ENCODE results near the gene DLGAP1.

The DLGAP1 gene

GRCh38 chr18:3500016-3500415 lies 955.1 kb downstream of the DLGAP1 start:
- peaks cover 12% of the 10 kb centered on the region for H3K27me3 ChIP-seq (ENCODE audit: insufficient read depth, poor library complexity, severe bottlenecking)
- no peak for DNase-seq (ENCODE audit: low read depth in 1 of 2, low spot score in 1 of 2)
- no peak overlapping the region for H3K4me3 ChIP-seq (replicated peaks; ENCODE audit: insufficient read depth, low read length)
- TF ChIP-seq CTCF (IDR thresholded peaks at IDR 0.05; ENCODE audit: insufficient read depth, low read length), result no peak
- no peak for TF ChIP-seq POLR2AphosphoS5 (IDR thresholded peaks at IDR 0.05; ENCODE audit: low read depth)
- no peak for TF ChIP-seq SPI1 (IDR thresholded peaks at IDR 0.05; ENCODE audit: borderline replicate concordance, low read depth)
- TF ChIP-seq, protein P1, sequence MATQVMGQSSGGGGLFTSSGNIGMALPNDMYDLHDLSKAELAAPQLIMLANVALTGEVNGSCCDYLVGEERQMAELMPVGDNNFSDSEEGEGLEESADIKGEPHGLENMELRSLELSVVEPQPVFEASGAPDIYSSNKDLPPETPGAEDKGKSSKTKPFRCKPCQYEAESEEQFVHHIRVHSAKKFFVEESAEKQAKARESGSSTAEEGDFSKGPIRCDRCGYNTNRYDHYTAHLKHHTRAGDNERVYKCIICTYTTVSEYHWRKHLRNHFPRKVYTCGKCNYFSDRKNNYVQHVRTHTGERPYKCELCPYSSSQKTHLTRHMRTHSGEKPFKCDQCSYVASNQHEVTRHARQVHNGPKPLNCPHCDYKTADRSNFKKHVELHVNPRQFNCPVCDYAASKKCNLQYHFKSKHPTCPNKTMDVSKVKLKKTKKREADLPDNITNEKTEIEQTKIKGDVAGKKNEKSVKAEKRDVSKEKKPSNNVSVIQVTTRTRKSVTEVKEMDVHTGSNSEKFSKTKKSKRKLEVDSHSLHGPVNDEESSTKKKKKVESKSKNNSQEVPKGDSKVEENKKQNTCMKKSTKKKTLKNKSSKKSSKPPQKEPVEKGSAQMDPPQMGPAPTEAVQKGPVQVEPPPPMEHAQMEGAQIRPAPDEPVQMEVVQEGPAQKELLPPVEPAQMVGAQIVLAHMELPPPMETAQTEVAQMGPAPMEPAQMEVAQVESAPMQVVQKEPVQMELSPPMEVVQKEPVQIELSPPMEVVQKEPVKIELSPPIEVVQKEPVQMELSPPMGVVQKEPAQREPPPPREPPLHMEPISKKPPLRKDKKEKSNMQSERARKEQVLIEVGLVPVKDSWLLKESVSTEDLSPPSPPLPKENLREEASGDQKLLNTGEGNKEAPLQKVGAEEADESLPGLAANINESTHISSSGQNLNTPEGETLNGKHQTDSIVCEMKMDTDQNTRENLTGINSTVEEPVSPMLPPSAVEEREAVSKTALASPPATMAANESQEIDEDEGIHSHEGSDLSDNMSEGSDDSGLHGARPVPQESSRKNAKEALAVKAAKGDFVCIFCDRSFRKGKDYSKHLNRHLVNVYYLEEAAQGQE (IDR thresholded peaks at IDR 0.05; ENCODE audit: insufficient replicate concordance, low read depth), result no peak
- no peak for TF ChIP-seq GABPA (IDR thresholded peaks at IDR 0.05; ENCODE audit: low read depth)
- H3K27ac ChIP-seq (replicated peaks), result no peak overlapping the region

- Histone ChIP-seq H3K27me3 (ENCODE audit: insufficient read depth, poor library complexity, severe bottlenecking) (peaks cover 12% of the 10 kb centered on the region), H3K4me3 (replicated peaks; ENCODE audit: insufficient read depth, low read length) (no peak overlapping the region; the same call in 1 of the 2 replicates), H3K27ac (replicated peaks) (no peak overlapping the region)
- peak; percentile 26; the same call in 1 of the 2 replicates for TF ChIP-seq SPI1 (IDR thresholded peaks at IDR 0.05; ENCODE audit: borderline replicate concordance, low read depth)
- TF ChIP-seq, protein P1 (IDR thresholded peaks at IDR 0.05; ENCODE audit: insufficient replicate concordance, low read depth), result no peak
- no peak for TF ChIP-seq GABPA (IDR thresholded peaks at IDR 0.05; ENCODE audit: low read depth)
- no peak for TF ChIP-seq CTCF (IDR thresholded peaks at IDR 0.05; ENCODE audit: insufficient read depth, low read length)
- TF ChIP-seq POLR2AphosphoS5 (IDR thresholded peaks at IDR 0.05; ENCODE audit: low read depth), result no peak
- no peak for DNase-seq (ENCODE audit: low read depth in 1 of 2, low spot score in 1 of 2)
Measured at GRCh38 chr18:3499501-3499900, 955.6 kb downstream of the DLGAP1 start.

GRCh38 chr18:3498698-3499471 lies 956.2 kb downstream of the DLGAP1 start:
- TF ChIP-seq, protein P1 (IDR thresholded peaks at IDR 0.05; ENCODE audit: insufficient replicate concordance, low read depth), result no peak
- TF ChIP-seq POLR2AphosphoS5 (IDR thresholded peaks at IDR 0.05; ENCODE audit: low read depth) (no peak), CTCF (IDR thresholded peaks at IDR 0.05; ENCODE audit: insufficient read depth, low read length) (no peak)
- Histone ChIP-seq H3K4me3 (replicated peaks; ENCODE audit: insufficient read depth, low read length) (peak overlapping the region; percentile 41), H3K27ac (replicated peaks) (no peak overlapping the region), H3K27me3 (ENCODE audit: insufficient read depth, poor library complexity, severe bottlenecking) (peaks cover 12% of the 10 kb centered on the region)
- peak in 1 of 2 experiments; percentile 23 for DNase-seq (ENCODE audit: low read depth in 1 of 2, low spot score in 1 of 2)

Measured in HL-60 (cell line).